COLO668 (cell line): ENCODE data around the gene SSC4D.
"Not testable (repeated sequence)": the region's sequence is repeated elsewhere in the genome, so short reads cannot be mapped to it uniquely, and the experiment has no call there.

Experiments
- DNase-seq: peaks from one replicate; lab custom pipeline; 2025; ENCODE audit not compliant: unreplicated experiment; lab: John Stamatoyannopoulos, UW

Gene SSC4D

GRCh38 chr7:76387789-76388188 is 21.7 kb downstream of the SSC4D start:
- peak; percentile 45 for DNase-seq

GRCh38 chr7:76386691-76387260 is 22.7 kb downstream of the SSC4D start:
- no peak for DNase-seq

- DNase-seq, result no peak
Measured at GRCh38 chr7:76383089-76383944, 26.2 kb downstream of the SSC4D start.

DNA sequence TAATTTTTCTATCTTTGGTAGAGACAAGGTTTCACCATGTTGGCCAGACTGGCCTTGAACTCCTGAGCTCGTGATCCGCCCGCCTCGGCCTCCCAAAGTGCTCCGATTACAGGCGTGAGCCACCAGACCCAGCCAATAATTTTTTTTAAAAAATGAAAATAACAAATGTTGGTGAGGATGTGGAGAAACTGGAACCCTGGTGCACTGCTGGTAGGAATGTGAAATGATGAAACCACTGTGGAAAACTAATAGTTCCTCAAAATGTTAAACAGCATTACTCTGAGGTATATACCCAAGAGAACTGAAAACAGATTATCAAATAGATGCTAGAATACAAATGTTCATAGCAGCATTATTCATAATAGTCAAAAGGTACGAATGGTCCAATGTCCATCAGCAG is 27.7 kb downstream of the SSC4D start:
- no peak for DNase-seq

DNA sequence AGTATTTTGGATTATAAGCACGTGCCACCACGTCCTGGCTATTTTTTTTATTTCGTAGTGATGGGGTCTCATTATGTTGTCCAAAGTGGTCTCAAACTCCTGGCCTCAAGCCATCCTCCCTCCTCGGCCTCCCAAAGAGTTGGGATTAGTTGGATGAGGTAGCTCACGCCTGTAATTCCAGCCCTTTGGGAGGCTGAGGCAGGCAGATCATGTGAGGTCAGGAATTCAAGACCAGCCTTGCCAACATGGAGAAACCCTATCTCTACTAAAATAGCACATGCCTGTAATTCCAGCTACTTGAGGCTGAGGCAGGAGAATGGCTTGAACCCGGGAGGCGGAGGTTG is 28.9 kb downstream of the SSC4D start:
- DNase-seq, result no peak

- DNase-seq, result no peak
Measured at GRCh38 chr7:76377186-76377918, 32.1 kb downstream of the SSC4D start.

DNA sequence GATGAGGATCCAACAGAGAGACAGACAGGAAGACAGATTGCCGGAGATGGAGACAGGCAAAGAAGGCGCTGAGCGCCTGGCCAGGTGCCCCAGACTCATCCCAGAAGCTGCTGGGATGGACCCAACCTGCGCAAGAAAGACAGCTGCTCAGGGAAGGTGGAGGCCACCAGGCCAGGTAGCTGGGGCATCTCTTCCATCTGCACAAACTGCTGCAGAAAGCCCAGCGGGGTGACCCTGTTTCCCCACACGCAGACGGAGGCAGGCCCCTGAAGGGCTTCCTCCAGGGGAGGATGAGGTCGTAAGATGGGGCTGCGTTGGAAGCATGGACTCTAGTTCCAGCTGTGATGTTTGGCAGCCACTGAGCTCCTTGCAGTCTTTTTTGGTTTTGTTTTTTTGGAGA is 34.2 kb downstream of the SSC4D start:
- no peak for DNase-seq

- DNase-seq, result no peak
Measured at GRCh38 chr7:76372984-76373833, 36.3 kb downstream of the SSC4D start.

DNA sequence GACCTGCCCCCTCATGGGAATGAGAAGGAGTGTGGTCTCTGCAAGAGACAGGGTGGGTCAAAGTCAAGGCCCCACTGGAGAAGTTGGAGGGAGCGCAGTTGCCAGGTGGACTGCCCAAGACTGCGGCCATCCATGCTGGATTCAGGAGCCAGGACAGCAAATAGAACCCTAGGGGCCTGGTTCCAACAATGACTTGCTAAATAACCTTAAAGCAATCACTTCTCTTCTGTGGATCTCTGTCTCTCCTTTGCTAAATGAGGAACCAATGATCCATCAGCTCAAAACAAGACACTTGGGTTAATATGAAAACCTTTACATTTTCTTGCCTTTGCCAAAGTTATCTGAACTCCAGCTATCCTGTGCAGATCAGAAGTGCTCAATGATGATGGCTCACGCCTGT is 38.1 kb downstream of the SSC4D start:
- DNase-seq, result no peak

- DNase-seq, result no peak
Measured at GRCh38 chr7:76369018-76369417, 40.5 kb downstream of the SSC4D start.

- DNase-seq, result no peak
Measured at GRCh38 chr7:76368190-76368589, 41.3 kb downstream of the SSC4D start.

DNA sequence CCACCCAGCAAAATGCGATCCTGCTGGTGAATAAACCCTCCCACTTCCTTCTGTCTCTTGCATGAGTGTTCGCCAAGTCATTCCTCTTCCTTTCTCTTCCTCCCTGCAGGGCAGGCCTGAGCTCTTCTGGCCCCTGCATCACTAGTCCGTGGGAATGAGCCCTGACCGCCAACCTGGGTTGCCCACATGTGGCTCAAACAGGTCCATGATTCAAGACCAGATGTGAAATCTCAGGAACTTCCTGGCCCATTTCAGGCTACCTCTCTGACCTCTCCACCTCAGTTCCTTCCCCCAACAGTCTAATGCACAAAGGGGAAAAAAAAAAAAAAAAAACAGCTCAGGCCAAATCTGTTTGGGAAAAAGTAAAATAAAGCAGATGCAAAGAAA is 45.3 kb downstream of the SSC4D start:
- DNase-seq, result no peak

DNA sequence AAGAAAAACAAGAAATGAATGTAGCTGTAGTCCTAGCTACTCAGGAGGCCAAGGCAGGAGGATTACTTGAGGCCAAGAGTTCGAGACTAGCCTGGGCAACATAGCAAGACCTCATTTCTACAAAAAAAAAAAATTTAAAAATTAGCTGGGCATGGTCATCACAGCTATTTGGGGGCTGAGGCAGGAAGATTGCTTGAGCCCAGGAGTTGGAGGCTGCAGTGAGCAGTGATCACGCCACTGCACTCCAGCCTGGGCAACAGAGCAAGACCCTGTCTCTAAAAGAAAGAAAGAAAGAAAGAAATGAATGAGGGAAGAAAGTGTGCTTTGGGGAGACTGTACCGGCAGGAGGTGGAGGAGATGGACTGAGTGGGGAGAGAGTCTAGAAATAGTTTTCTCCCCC is 45.7 kb downstream of the SSC4D start:
- not testable (repeated sequence) for DNase-seq

GRCh38 chr7:76359978-76360638 is 49.4 kb downstream of the SSC4D start:
- DNase-seq, result no peak

DNA sequence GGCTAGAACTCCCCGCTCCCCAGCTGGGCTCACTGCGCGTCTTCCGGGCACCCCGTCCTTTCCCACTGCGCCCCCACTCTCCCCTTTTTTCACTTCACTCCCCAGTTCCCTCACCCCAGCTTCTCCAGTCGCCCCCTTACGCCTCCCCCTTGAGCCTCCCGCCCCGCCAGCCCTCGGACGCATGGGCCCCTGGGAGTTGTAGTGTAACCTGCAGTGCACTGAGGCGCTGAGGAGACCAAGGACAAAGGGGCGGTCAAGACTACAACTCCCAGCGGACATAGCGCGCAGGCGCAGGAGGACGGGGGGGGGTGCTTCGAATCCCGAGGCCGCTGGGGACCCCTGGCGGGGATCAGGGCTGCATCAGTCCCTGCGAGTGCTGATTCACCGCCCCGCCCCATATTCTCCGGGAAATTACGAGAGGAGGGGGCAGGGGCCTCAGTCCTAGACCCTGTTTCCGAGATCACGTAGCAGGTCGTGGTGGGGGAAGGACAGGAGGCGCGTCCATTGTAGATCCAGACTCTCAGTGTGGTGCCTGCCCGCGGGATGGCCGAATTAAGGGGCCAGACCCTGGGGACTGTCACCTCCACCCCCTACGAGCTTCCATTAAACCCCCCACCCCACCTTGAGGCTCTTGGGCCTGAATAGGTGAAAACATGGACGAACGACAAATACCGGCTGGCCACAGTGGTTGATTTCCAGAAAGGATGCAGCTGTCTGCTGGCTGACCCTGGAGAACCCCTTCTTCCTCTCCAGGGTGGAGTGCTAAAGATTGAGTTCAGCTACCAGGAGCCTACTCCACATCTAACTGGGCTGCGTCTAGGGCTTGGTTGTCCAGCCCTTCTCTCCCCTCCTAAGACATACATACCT is 50.2 kb downstream of the SSC4D start:
- peak; percentile 97 for DNase-seq

DNA sequence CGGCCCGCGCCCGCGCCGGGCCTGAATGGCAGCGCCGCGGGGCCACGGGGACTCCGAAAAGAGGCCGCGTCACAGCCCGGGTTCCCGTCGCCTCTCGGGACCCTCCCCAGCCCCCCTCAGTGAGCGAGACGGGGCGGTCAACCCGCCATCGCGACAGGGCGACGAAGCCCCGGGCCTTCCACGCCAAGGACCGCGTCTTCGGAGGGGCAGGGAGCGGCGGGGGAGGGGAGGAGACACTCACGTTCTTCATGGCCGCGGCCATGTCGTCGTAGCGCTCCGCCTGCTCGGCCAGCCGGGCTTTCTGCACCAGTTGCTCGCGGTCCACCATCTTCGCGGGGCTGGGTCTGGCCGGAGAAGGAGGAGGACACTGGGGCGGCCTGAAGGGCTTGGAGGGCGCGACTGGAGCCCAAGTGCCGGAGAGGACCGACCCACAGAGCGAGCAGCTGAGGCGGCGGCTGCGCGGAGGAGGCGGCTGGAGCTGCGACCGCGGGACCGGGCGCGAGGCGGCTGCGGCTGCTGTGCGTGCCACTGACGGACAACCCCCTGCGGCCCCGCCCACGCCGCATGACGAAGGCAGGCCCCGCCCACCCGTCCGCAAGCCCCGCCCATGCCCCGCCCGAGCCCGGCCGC is 50.9 kb downstream of the SSC4D start, which contains the start of gene YWHAG:
TSS of gene YWHAG (minus strand) at position 511 of the 630 bp plus-strand sequence. CDS start at position 328, 183 bp downstream.
- peak; percentile 93 for DNase-seq

DNA sequence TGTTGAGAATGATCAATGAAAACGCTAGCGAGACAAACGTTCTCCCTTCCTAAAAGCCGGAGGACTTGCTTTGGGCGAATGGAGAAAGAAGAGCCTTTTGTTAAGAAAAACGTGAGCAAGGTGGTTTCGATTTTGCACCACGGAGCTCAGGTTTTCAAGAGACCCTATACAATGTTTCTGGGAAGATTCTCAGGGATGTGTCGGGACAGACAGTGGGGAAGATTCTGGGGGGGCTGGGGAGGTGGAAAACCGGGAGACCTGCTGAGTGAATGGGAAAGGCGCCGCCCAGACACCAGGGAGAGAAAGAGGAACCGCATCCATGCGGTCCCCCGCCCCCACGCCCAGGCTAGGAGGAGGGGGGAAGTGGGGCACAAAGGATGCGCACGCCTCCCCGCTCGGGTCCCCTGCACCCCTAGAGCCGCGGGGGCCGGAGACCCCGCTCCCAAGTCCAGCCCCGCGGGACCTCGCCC is 51.5 kb downstream of the SSC4D start:
- peak; percentile 67 for DNase-seq

DNA sequence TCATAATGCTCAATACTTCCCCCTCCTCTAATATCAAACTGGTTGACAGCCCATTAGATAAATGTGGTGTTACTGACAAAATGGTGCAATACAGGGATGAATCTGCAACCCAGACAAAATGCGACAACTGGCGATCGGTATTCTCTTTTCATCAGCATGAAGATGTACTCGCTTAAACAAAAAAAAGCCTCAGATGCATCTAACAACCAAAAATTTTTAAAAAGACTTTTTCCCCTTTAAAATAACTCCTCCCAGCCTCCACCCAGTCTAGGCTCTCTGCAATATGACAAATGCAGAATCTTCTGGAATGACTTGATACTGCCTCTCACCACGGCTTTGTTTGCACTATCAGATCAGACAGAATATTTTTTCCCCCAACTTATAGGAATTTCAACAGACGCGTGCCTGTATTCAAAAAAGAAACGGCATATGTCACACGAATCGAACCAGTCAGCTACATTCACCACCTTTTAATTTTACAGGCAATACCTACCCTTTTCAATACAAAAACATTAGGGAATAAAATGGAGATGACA is 52.0 kb downstream of the SSC4D start:
- DNase-seq, result no peak

GRCh38 chr7:76356823-76357222 is 52.7 kb downstream of the SSC4D start:
- peak; percentile 37 for DNase-seq
